Psoas muscle (tissue), 8 donors: ENCODE data around the gene IDUA. TPM values are rescaled to one million over a fixed set of nuclear protein-coding genes. Genes with fewer than 3 reads are reported as not detected.

ENCODE experiments used
- ATAC-seq, 4 donors: fragments of 200-7000 bp; cut with Tn5 transposase; one replicate each; pipeline ENCODE4 v1.9.1; 2020; ENCODE audit warnings: moderate library complexity in 3 of 4, mild to moderate bottlenecking in 2 of 4
- DNase-seq, 2 donors: peaks; one replicate each; pipeline ENCODE4 v3.0.0-alpha.2; 2020
- H3K27ac ChIP-seq: fragments of 200-600 bp; one replicate; pipeline ENCODE4 v1.8.0; 2022
- H3K27me3 ChIP-seq, 3 donors: fragments of 200-600 bp in 1 of 3; one replicate each; pipeline versions ENCODE4 v1.6.1 to v1.8.0; 2013 to 2022; ENCODE audit warnings: low read length in 2 of 3, mild to moderate bottlenecking in 2 of 3, moderate library complexity in 1 of 3; ENCODE audit not compliant: insufficient read depth in 3 of 3
- H3K36me3 ChIP-seq, 2 donors: fragments of 200-600 bp in 1 of 2; one replicate each; pipeline versions ENCODE4 v1.6.1 to v1.8.0; 2013 to 2022; ENCODE audit warnings: low read depth in 1 of 2, mild to moderate bottlenecking in 1 of 2, moderate library complexity in 1 of 2; ENCODE audit not compliant: insufficient read depth in 1 of 2
- H3K4me1 ChIP-seq: fragments of 200-600 bp; one replicate; pipeline ENCODE4 v1.8.0; 2022
- H3K4me3 ChIP-seq: fragments of 200-600 bp; one replicate; pipeline ENCODE4 v1.8.0; 2022; ENCODE audit warnings: mild to moderate bottlenecking
- H3K9me3 ChIP-seq: fragments of 200-600 bp; one replicate; pipeline ENCODE4 v1.8.0; 2022
- WGBS, 3 donors: extraction: QIAGEN DNeasy Blood & Tissue Kit; methylation state at CpG; one replicate each; pipeline versions ENCODE4 v1.1.6 to v1.1.7; 2013; 5-methylcytosine and 5-hydroxymethylcytosine counted together
- intact Hi-C, 2 donors: fragments of 100-400 bp; cut with DNase I; formaldehyde crosslinking; loops; one replicate each; pipeline versions ENCODE4 v1.11.0 to v1.14.2; 2022
- polyA plus RNA-seq, 3 donors: library from polyadenylated mRNA; stranded (reverse); fragments of 200-250 nt; gene quantifications; one replicate each; pipeline ENCODE4 v1.2.3, GENCODE V29; 2013
- total RNA-seq, 4 donors: library from RNA; stranded (reverse); fragmentation: NEBNext Ultra II Directional in 2 of 4; extraction: Animal tissue kit (Norgen Biotek cat#: 25700) in 2 of 4; gene quantifications; one replicate each; pipeline versions ENCODE4 v1.2.1 to v1.2.4, GENCODE V29; 2021 to 2023
- TF ChIP-seq, protein P1 (sequence below): fragments of 200-600 bp; IDR thresholded peaks from one replicate; pipeline ENCODE4 v1.8.0; 2022; ENCODE audit warnings: antibody characterized with exemption
- donor health status: healthy with polysubstance abuse.
- donor health status: DM: no; HTN: no; CAD: no; lungs with moderate emphysema.
- donor health status: Bipolar disorder and iron deficiency.
- donor health status: healthy.
- donor health status: DM: yes; HTN: yes; CAD: no.
- donor health status: DM: no; HTN: no; CAD: no.
- donor health status: DM: no; HTN: no; CAD: no.
- donor health status: DM: yes; HTN: yes; CAD: no.

The IDUA gene
- total and polyA plus RNA-seq, 7 donors = 1.3 to 6.0 (median 5.1) TPM

DNA sequence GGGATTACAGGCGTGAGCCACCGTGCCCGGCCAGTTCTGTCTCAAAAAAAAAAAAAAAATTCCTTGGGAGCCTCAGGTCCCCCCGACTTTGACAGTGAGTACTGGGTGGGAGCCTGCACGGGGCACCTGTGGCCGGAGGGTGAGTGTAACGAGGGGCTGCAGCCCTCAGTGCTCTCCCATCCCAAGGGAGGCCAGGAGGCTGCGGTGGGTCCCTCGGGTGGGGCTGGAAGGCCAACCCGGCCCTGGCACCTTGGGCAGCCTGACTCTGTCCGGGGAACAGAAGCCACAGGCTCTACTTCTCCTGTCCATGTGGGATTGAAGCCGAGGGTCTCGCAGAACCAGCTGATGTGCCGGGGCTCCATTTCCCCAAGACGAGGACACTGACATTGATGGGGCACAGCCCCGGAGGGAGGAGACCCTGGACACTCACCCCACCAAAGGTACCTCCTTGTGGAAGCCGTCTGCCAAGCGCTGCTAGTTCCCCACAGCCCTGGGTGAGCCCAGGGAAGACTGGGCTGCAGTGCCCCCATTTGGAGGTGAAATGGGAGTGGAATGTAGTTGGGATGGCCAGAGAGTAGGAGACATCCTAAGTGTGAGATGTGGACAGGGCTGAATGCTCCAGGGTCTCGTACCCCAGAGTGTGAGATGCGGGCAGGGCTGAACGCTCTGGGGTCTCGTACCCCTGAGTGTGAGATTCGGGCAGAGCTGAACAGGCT, 8.6 kb downstream of the IDUA start:
- Histone ChIP-seq H3K27ac (no peak overlapping the region), H3K9me3 (no peaks in the 10 kb centered on the region), H3K36me3 (peaks cover 0 to 6% of the 10 kb centered on the region in 2 donors), H3K4me3 (no peak overlapping the region), H3K27me3 (peaks cover 0 to 45% (median 20%) of the 10 kb centered on the region in 3 donors), H3K4me1 (peaks cover 4% of the 10 kb centered on the region)
- no peak for ATAC-seq
- intact Hi-C loops = loop anchor here in 1 of 2 donors (10.0 kb wide), 1 partner anchor 261 kb away; no protein-coding TSS in a partner anchor
- no peak for DNase-seq
- WGBS, 3 donors = 85 to 88% (median 86%) methylated on average over 20 to 23 of the region's 23 CpGs
- TF ChIP-seq, protein P1, sequence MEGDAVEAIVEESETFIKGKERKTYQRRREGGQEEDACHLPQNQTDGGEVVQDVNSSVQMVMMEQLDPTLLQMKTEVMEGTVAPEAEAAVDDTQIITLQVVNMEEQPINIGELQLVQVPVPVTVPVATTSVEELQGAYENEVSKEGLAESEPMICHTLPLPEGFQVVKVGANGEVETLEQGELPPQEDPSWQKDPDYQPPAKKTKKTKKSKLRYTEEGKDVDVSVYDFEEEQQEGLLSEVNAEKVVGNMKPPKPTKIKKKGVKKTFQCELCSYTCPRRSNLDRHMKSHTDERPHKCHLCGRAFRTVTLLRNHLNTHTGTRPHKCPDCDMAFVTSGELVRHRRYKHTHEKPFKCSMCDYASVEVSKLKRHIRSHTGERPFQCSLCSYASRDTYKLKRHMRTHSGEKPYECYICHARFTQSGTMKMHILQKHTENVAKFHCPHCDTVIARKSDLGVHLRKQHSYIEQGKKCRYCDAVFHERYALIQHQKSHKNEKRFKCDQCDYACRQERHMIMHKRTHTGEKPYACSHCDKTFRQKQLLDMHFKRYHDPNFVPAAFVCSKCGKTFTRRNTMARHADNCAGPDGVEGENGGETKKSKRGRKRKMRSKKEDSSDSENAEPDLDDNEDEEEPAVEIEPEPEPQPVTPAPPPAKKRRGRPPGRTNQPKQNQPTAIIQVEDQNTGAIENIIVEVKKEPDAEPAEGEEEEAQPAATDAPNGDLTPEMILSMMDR = no peak

DNA sequence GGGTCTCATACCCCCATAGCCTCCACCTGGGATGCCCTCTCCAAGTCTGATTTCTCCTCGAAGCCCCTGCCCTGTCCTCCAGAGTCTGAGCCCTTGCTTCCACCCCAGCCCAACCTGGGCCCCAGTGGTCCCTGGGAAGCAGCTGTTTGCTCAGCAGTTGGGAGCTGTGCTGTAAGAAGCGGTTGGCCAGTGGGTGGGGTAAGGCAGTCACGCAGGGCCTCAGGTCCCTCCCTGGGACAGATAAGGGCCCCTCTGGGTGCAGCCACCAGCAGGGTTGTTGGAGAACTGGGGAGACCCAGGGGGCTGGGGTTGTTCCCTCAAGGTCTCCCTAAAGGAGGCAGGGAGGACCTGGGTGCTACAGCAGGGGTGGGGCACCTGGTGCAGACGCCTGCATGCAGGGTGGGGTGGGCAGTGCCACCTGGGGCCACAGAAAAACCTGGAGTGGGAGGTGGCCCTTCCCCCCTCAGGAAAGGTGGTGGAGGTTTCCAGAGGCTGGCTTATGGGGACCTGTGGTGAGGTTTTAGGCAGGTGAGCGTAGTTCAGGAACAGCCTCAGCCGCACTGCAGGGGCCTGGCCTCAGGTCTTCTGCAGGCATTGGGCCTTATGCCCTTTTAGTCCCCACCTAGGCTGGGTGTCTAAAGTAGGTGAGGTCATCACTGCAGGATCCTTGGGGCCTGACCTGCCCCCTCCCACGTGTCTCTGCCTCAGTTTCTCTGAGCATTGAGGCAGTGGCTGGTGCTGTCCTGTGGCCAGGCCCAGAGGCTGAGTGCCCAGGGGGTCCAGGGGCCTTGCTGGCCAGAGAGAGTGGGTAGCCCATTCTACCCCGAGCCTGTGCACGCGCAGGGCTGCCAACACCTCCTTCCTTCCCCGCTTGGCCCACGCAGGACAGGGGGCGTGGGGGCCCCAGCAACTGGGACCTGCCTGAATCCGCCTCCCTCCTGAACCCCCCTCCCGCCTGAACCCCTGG, 9.5 kb downstream of the IDUA start:
- Histone ChIP-seq H3K4me1 (peaks cover 4% of the 10 kb centered on the region), H3K27me3 (peaks cover 0 to 53% (median 29%) of the 10 kb centered on the region in 3 donors)
- intact Hi-C loops = loop anchor here in 1 of 2 donors (10.0 kb wide), 1 partner anchor 262 kb away; no protein-coding TSS in a partner anchor

DNA sequence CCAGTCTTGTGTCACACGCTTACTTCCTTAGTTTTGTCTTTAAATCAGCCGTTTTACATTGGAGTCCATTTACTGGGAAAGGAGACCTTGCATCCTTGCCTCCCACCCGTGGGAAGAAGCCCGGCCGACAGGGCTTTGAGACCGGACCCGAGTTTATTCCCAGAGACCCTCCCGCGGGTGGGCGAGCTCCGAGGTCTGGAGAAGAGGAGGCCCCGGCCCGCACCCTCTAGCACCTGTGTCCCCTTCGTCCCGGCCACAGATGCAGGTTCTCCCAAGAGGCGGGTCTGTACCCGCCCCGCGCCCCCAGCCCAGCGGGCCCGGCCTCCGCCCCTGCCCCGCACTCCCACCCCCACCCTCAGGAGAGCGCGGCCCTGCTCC, 10.1 kb downstream of the IDUA start:
- no peak for ATAC-seq
- no peak for DNase-seq
- no peak overlapping the region for H3K27ac ChIP-seq
- intact Hi-C loops = loop anchor here in 1 of 2 donors (10.0 kb wide), 1 partner anchor 262 kb away; no protein-coding TSS in a partner anchor
- no peaks in the 10 kb centered on the region for H3K9me3 ChIP-seq
- TF ChIP-seq, protein P1 = no peak
- peak overlapping the region; percentile 52 for H3K4me3 ChIP-seq
- peaks cover 0 to 60% (median 32%) of the 10 kb centered on the region in 3 donors for H3K27me3 ChIP-seq
- 3 to 7% (median 4%) methylated on average over 20 to 25 of the region's 25 CpGs for WGBS, 3 donors
- no peaks in the 10 kb centered on the region for H3K36me3 ChIP-seq
- peaks cover 6% of the 10 kb centered on the region for H3K4me1 ChIP-seq

More for the DNA sequence above, 9.5 kb downstream of the IDUA start:
- H3K4me3 ChIP-seq = no peak overlapping the region
- H3K27ac ChIP-seq = no peak overlapping the region
- no peaks in the 10 kb centered on the region for H3K36me3 ChIP-seq
- WGBS, 3 donors = 61 to 76% (median 64%) methylated on average over 13 to 15 of the region's 15 CpGs
- ATAC-seq (no peak), DNase-seq (peak in 1 of 2 donors; percentile 37)
- TF ChIP-seq, protein P1 = no peak
- H3K9me3 ChIP-seq = no peaks in the 10 kb centered on the region

DNA sequence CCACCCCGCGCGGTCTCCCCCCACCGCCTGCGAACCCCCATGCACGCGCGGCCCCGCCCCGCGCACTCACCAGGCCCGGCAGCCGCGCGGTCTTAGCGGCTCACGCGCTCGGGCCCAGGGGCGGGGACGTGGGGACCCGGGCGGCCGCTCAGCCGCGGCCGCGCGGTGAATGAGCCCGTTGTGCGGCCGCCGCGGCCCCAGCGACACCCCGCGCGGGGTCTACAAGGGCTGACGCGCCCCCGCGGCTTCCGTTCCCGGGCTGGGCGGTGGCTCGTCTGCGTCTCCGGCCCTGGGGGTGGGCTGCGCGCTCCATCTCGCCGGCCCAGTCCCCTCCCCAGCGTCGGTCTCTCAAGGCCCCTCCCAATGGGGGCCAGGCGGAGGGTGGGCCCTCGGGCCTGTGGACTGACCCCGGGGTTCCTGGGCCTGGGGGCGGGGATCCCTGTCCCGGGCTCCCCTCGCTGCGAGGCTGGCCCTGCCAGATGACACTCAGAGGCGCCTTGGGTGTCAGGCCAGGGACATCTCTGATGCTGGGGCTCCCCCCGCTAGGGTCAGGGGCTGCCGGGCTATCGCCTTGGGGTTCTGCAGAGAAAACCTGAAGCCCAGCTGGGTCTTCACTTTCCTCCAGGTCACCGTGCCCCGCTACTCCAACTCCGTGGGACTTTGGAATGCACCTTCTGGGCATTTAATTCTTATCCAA, 10.7 kb downstream of the IDUA start:
- DNase-seq = no peak
- 2 to 3% (median 3%) methylated on average over 27 to 68 of the region's 68 CpGs for WGBS, 3 donors
- peak; percentile 23 to 48 (median 40) for ATAC-seq
- Histone ChIP-seq H3K9me3 (no peaks in the 10 kb centered on the region), H3K27ac (no peak overlapping the region), H3K36me3 (no peaks in the 10 kb centered on the region), H3K27me3 (peaks cover 0 to 65% (median 36%) of the 10 kb centered on the region in 3 donors), H3K4me1 (peaks cover 11% of the 10 kb centered on the region), H3K4me3 (peak overlapping the region; percentile 52)
- intact Hi-C loops = loop anchor here in 1 of 2 donors (10.0 kb wide), 1 partner anchor 263 kb away; no protein-coding TSS in a partner anchor
- TF ChIP-seq, protein P1 = no peak
